Osteocyte (in vitro differentiated cells): ENCODE data around the gene SRD5A1. TPM values are rescaled to one million over a fixed set of nuclear protein-coding genes. Genes with fewer than 3 reads are reported as not detected.

Experiments
- DNase-seq: peaks from one replicate; pipeline ENCODE4 v3.0.0; 2021; ENCODE audit warnings: mixed read lengths; ENCODE audit not compliant: unreplicated experiment; ENCODE audit errors: extremely low spot score
- H3K27ac Mint-ChIP-seq: one replicate; pipeline ENCODE4 v1.8.0; 2021; ENCODE audit warnings: mild to moderate bottlenecking, mixed read lengths; ENCODE audit not compliant: unreplicated experiment
- H3K27me3 Mint-ChIP-seq: one replicate; pipeline ENCODE4 v1.8.0; 2021; ENCODE audit warnings: mixed read lengths; ENCODE audit not compliant: unreplicated experiment
- H3K36me3 Mint-ChIP-seq: one replicate; pipeline ENCODE4 v1.8.0; 2021; ENCODE audit warnings: mixed read lengths; ENCODE audit not compliant: unreplicated experiment
- H3K4me1 Mint-ChIP-seq: one replicate; pipeline ENCODE4 v1.8.0; 2021; ENCODE audit warnings: mixed read lengths; ENCODE audit not compliant: unreplicated experiment
- H3K4me3 Mint-ChIP-seq: one replicate; pipeline ENCODE4 v1.8.0; 2021; ENCODE audit warnings: mild to moderate bottlenecking, moderate library complexity, mixed read lengths; ENCODE audit not compliant: unreplicated experiment
- H3K9me3 Mint-ChIP-seq: one replicate; pipeline ENCODE4 v1.8.0; 2021; ENCODE audit warnings: mixed read lengths; ENCODE audit not compliant: unreplicated experiment
- CTCF ChIP-seq: fragments of 200-600 bp; sonication (generic); IDR thresholded peaks from 2 replicates; pipeline ENCODE4 v1.5.0; 2021; ENCODE audit warnings: antibody characterized with exemption, mild to moderate bottlenecking, moderate library complexity
- total RNA-seq: library from RNA; stranded (reverse); gene quantifications from 2 replicates; pipeline ENCODE4 v1.2.1, GENCODE V29; 2021

The SRD5A1 gene
- total RNA-seq, 1 donor from 2014 or later = 25.0 TPM

- Mint-ChIP-seq H3K4me1 (peaks cover 35% of the 10 kb centered on the region), H3K9me3 (no peaks in the 10 kb centered on the region), H3K4me3 (peak overlapping the region; percentile 54), H3K36me3 (no peaks in the 10 kb centered on the region), H3K27me3 (no peaks in the 10 kb centered on the region), H3K27ac (peak overlapping the region; percentile 92)
- TF ChIP-seq CTCF = no peak
- DNase-seq = peak; percentile 64
Measured at GRCh38 chr5:6705959-6706358, 72.7 kb downstream of the SRD5A1 start.

DNA sequence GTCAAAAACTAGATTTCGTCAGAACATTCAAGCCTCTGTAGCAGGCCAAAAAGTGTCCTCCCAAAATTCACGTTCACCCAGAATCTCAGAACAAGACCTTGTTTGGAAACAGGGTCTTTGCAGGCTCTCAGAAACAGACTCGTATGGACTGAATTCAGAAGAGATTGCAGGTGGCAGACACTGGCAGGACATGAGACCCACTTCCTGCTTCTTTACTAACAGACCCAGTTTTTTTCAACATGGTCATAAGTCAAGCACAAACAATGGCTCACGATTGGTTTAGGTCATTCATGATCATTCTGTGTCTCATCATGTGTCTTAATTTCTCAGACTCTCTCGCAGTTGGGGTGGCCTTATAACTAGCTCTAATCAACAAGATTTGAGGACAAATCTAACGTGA is 74.6 kb downstream of the SRD5A1 start:
- no peak for TF ChIP-seq CTCF
- H3K27me3 Mint-ChIP-seq = no peaks in the 10 kb centered on the region
- no peak overlapping the region for H3K4me3 Mint-ChIP-seq
- no peak for DNase-seq
- H3K27ac Mint-ChIP-seq = no peak overlapping the region
- H3K4me1 Mint-ChIP-seq = peaks cover 42% of the 10 kb centered on the region
- no peaks in the 10 kb centered on the region for H3K36me3 Mint-ChIP-seq
- H3K9me3 Mint-ChIP-seq = no peaks in the 10 kb centered on the region

DNA sequence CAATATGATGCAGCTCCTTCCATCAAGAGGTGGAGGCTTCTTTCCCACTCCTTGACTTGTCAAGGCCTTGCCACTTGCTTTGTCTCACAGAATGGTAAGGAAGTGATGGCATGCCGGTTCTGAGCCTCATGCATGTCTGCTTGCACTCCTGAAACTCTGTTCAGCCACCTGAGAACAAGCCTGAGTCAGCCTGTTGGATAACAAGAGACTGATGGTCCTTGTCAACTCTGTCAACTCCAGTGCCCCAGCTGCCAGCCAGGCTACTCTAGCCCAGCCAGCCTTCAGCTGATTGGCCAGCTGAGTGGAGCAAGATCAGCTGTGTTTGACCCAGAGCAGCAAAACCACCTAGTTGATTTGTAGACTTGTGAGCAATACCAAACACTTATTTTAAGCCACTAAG is 75.6 kb downstream of the SRD5A1 start:
- Mint-ChIP-seq H3K9me3 (no peaks in the 10 kb centered on the region), H3K27me3 (no peaks in the 10 kb centered on the region), H3K36me3 (no peaks in the 10 kb centered on the region), H3K27ac (no peak overlapping the region), H3K4me1 (peaks cover 38% of the 10 kb centered on the region), H3K4me3 (no peak overlapping the region)
- no peak for TF ChIP-seq CTCF
- DNase-seq = peak; percentile 44

DNA sequence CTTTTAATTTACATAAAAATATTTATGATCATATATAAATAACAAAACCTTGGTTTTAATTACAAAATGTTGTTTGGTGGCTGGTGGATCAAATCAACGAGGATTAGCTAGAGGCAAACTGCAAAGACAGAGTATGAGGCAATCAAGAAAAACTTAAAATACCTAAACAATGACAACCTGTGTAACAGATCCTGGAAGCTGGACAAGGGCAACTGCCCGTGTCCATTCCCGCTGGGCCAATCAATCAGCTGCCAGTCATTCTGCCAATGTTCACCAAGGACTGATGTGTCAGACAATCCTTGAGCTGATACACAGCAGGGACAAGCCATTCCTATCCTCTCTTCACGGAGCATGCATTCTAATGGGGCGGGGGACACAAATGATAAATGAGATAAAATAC is 76.8 kb downstream of the SRD5A1 start:
- Mint-ChIP-seq H3K9me3 (no peaks in the 10 kb centered on the region), H3K27me3 (no peaks in the 10 kb centered on the region), H3K27ac (no peak overlapping the region), H3K4me3 (no peak overlapping the region), H3K4me1 (peaks cover 30% of the 10 kb centered on the region), H3K36me3 (no peaks in the 10 kb centered on the region)
- DNase-seq = peak; percentile 27
- no peak for TF ChIP-seq CTCF

- Mint-ChIP-seq H3K36me3 (no peaks in the 10 kb centered on the region), H3K4me3 (no peak overlapping the region), H3K9me3 (no peaks in the 10 kb centered on the region), H3K27ac (no peak overlapping the region), H3K4me1 (peaks cover 30% of the 10 kb centered on the region), H3K27me3 (no peaks in the 10 kb centered on the region)
- no peak for TF ChIP-seq CTCF
- peak; percentile 62 for DNase-seq
Measured at GRCh38 chr5:6710551-6711318, 77.5 kb downstream of the SRD5A1 start.
